Measurements from ENCODE around the gene GIMAP8.

GIMAP8 gene

GRCh38 chr7:150524018-150524417 is 73.6 kb downstream of the GIMAP8 start:
- Mint-ChIP-seq H3K27ac (no peak overlapping the region), H3K36me3 (ENCODE audit: low read depth) (no peaks in the 10 kb centered on the region), H3K9me3 (peaks cover 14% of the 10 kb centered on the region), H3K4me1 (no peaks in the 10 kb centered on the region), H3K4me3 (no peak overlapping the region), H3K27me3 (ENCODE audit: low read depth, poor library complexity) (peaks cover 3% of the 10 kb centered on the region)
- no peak for TF ChIP-seq CTCF (IDR thresholded peaks at IDR 0.05)
- no peak for DNase-seq
